Measurements from ENCODE around the gene GPR85. TPM values are rescaled to one million over a fixed set of nuclear protein-coding genes. Genes with fewer than 3 reads are reported as not detected.

The GPR85 gene
- total and polyA plus RNA-seq, 3 donors from 2014 or later = 2.8 to 18.5 (median 5.4) TPM

DNA sequence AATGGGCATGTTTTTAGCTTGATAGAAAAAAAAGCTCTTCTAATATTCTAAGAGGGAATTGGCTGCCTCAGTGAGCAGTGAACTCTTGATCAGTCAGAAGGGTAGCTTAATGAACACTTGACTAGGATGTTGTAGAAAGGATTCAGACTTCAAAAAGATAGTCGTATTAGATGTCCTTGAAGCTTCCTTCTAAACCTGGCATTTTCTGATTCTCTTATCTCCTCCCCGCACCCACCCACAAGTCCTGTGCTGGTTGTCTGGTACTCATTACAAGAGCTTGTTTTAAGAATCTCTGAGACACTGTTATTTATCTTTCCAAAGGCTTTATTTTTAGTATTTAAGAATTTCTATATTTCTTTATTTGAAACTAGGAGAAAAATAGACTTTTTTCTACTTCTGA, 39.1 kb upstream of the GPR85 start:
- Histone ChIP-seq H3K4me3 (no peak overlapping the region), H3K4me1 (no peaks in the 10 kb centered on the region), H3K9me3 (no peaks in the 10 kb centered on the region), H3K27me3 (no peaks in the 10 kb centered on the region), H3K27ac (no peak overlapping the region), H3K36me3 (ENCODE audit: low read depth, missing control alignments) (no peaks in the 10 kb centered on the region)
- intact Hi-C loops (cut with DNase I; ENCODE audit: low total_unique reads) = no loop called here
- no peak for DNase-seq
- TF ChIP-seq, protein P1, sequence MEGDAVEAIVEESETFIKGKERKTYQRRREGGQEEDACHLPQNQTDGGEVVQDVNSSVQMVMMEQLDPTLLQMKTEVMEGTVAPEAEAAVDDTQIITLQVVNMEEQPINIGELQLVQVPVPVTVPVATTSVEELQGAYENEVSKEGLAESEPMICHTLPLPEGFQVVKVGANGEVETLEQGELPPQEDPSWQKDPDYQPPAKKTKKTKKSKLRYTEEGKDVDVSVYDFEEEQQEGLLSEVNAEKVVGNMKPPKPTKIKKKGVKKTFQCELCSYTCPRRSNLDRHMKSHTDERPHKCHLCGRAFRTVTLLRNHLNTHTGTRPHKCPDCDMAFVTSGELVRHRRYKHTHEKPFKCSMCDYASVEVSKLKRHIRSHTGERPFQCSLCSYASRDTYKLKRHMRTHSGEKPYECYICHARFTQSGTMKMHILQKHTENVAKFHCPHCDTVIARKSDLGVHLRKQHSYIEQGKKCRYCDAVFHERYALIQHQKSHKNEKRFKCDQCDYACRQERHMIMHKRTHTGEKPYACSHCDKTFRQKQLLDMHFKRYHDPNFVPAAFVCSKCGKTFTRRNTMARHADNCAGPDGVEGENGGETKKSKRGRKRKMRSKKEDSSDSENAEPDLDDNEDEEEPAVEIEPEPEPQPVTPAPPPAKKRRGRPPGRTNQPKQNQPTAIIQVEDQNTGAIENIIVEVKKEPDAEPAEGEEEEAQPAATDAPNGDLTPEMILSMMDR (IDR thresholded peaks at IDR 0.05) = no peak
- no peak for TF ChIP-seq POLR2A (IDR thresholded peaks at IDR 0.05)
- 42 to 56% methylated on average over 2 of the region's 2 CpGs for WGBS, 2 donors

DNA sequence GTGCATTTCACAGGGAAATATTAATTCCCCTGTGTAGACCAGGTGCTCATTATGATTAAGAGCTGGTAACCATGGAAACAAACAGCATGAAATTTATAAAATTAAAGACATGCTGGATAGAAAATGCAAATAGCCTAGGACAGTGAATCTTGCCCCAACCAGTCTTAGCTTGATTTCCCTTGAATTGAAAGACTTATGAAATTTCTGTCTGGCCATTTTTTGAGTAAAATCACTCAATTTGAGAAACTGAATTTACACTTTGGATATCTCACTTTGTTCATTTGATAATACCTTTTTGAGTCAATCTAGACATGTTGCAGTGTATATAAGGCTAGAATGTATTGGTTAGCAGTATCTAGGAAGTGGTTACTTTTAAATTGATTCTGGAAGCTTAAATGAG, 36.1 kb upstream of the GPR85 start:
- TF ChIP-seq, protein P1 (IDR thresholded peaks at IDR 0.05) = no peak
- TF ChIP-seq POLR2A (IDR thresholded peaks at IDR 0.05) = no peak
- no peak for DNase-seq
- intact Hi-C loops (cut with DNase I; ENCODE audit: low total_unique reads) = no loop called here

DNA sequence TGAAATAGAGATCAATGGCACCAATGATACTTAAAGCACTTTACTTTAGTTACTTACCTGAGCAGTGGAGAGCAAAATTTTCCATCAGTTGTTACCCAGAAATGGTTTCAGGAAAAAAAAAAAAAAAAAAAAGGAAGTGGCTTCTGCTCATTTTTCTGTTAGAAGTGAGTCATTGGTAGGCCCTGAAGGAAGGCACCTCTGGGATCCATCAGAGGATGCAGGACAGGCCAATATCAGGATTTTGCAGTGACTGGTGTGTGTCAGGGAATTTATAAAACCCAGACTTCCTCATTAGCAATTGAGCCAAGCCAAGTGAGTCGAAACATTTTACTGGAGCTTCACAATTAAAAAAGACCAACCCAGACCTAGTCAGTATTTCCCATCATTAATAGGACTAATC, 34.0 kb upstream of the GPR85 start:
- Histone ChIP-seq H3K4me3 (no peak overlapping the region), H3K36me3 (ENCODE audit: low read depth, missing control alignments) (no peaks in the 10 kb centered on the region), H3K27ac (no peak overlapping the region), H3K9me3 (no peaks in the 10 kb centered on the region), H3K27me3 (no peaks in the 10 kb centered on the region), H3K4me1 (no peaks in the 10 kb centered on the region)
- TF ChIP-seq, protein P1 (IDR thresholded peaks at IDR 0.05) = no peak
- no peak for TF ChIP-seq POLR2A (IDR thresholded peaks at IDR 0.05)
- intact Hi-C loops (cut with DNase I; ENCODE audit: low total_unique reads) = no loop called here
- DNase-seq = no peak
- 68 to 74% methylated on average over 1 of the region's 1 CpG for WGBS, 2 donors

More for the DNA sequence above, 36.1 kb upstream of the GPR85 start:
- H3K27me3 ChIP-seq = no peaks in the 10 kb centered on the region
- H3K4me1 ChIP-seq = no peaks in the 10 kb centered on the region
- H3K27ac ChIP-seq = no peak overlapping the region
- H3K9me3 ChIP-seq = no peaks in the 10 kb centered on the region
- no peaks in the 10 kb centered on the region for H3K36me3 ChIP-seq (ENCODE audit: low read depth, missing control alignments)
- H3K4me3 ChIP-seq = no peak overlapping the region

DNA sequence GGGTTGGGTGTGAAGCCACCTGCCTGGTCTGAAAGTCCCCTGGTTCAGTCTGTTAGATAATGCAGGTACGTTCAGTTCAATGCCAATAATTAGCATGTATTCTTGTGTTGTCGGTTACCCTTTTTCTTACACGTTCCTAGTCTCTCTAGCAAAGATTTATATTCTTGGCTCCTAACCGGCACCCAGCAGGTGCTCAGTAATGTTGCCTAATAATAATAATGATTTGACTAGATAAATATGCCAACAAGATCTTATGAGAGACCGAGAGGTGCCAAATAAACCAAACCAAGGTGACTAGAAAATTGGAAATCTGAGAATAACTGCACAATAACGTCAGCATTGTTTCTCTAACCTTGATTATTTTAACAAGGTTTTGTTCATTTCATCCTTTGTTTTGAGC, 32.8 kb upstream of the GPR85 start:
- intact Hi-C loops (cut with DNase I; ENCODE audit: low total_unique reads) = no loop called here
- 53 to 76% methylated on average over 6 of the region's 6 CpGs for WGBS, 2 donors

More for the DNA sequence above, 32.8 kb upstream of the GPR85 start:
- DNase-seq = no peak
- TF ChIP-seq POLR2A (IDR thresholded peaks at IDR 0.05) = no peak
- TF ChIP-seq, protein P1 (IDR thresholded peaks at IDR 0.05) = no peak
- Histone ChIP-seq H3K27me3 (no peaks in the 10 kb centered on the region), H3K4me1 (no peaks in the 10 kb centered on the region), H3K27ac (no peak overlapping the region), H3K9me3 (no peaks in the 10 kb centered on the region), H3K36me3 (ENCODE audit: low read depth, missing control alignments) (no peaks in the 10 kb centered on the region), H3K4me3 (peak overlapping the region in 1 of 2 donors; percentile 65)

Measured in testis (tissue), 3 donors.